HG03175 (cell line): ENCODE measurements around the gene AP3D1.
A peak's percentile ranks its signal among the peaks of the same experiment; 100 is the strongest.

Experiments used
- ATAC-seq: cut with Tn5 transposase; IDR thresholded peaks from one replicate; pipeline ENCODE4 v1.9.1; 2021; ENCODE audit warnings: mild to moderate bottlenecking, moderate library complexity; ENCODE audit not compliant: unreplicated experiment

AP3D1 gene

DNA sequence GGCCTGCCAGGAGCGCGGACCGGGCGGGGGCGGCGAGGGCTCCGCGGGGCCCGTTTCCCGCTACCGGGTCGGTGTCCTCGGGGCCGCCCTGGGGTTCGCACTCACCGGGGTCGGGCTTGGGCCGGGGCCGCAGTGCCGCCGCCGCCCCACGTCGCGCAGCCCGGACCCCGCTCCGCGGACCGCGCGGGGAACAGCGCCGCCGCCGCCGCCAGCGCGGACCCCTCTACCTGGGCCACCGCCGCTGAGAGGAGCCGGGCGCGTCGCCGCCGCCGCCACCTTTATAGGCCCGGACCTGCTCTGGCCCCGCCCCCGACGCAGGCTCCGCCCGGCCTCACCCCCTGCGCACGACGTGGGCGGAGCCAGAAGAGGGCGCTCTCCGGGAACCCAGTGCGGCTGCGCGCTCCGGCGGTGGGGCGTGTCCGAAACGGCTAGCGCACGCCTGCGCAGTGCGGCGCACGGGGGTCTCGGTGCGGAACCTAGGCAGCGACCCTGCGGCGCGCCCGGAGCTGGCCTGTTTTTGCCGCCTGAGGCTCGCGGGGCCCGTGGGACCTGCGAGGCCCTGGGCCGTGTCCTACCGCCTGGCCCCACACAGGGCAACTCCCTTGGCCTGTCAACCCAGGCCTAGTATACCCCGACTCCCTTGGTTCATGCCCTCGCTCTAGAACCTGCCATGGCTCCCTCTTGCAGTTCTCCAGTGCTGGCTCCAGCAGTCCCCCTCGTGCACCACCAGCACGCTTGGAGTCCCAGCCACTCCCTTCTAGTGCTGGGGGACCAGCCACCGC is 100.2 kb downstream of the AP3D1 start, which contains the start of gene MKNK2:
TSS of gene MKNK2 (minus strand) at position 254 of the 782 bp plus-strand sequence. CDS start 393 bp downstream, outside the sequence.
- ATAC-seq = peak; percentile 66
